Lower leg skin (tissue), 3 donors: ENCODE data around the gene SLC36A2.

ENCODE experiments used
- POLR2A ChIP-seq, 2 donors: fragments of 450-650 bp; IDR thresholded peaks; one replicate each; pipeline ENCODE4 v1.6.1; 2016 to 2017; ENCODE audit warnings: antibody characterized with exemption in 2 of 2, mild to moderate bottlenecking in 1 of 2, moderate library complexity in 1 of 2
- TF ChIP-seq, protein P1 (sequence below), 3 donors: fragments of 450-650 bp; IDR thresholded peaks; one replicate each; pipeline ENCODE4 v1.5.1; 2016; ENCODE audit warnings: antibody characterized with exemption in 3 of 3, mild to moderate bottlenecking in 3 of 3, moderate library complexity in 2 of 3

DNA sequence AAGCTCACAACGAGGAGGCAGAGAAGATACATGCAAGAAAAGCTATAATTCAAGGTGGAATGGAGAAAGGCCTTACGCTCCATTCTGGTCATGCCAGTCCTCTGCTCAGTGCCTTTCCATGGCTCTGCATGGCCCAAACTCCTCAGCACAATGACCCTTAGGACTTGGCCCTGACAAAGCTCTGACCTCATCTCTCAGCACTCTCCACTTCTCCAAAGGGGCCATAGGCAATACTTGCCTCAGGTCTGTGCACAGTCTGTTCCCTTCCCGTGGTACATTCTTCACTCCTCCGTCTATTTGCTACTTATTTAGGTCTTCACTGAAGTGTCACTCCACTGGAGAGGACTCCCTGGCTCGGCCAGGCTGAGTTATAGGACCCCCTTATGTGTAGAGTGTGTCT lies 68.5 kb downstream of the SLC36A2 start:
- TF ChIP-seq, protein P1, sequence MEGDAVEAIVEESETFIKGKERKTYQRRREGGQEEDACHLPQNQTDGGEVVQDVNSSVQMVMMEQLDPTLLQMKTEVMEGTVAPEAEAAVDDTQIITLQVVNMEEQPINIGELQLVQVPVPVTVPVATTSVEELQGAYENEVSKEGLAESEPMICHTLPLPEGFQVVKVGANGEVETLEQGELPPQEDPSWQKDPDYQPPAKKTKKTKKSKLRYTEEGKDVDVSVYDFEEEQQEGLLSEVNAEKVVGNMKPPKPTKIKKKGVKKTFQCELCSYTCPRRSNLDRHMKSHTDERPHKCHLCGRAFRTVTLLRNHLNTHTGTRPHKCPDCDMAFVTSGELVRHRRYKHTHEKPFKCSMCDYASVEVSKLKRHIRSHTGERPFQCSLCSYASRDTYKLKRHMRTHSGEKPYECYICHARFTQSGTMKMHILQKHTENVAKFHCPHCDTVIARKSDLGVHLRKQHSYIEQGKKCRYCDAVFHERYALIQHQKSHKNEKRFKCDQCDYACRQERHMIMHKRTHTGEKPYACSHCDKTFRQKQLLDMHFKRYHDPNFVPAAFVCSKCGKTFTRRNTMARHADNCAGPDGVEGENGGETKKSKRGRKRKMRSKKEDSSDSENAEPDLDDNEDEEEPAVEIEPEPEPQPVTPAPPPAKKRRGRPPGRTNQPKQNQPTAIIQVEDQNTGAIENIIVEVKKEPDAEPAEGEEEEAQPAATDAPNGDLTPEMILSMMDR (IDR thresholded peaks at IDR 0.05), result no peak
- no peak for TF ChIP-seq POLR2A (IDR thresholded peaks at IDR 0.05)
